Liver (tissue), 9 donors: ENCODE measurements around the gene SGMS1. TPM values are rescaled to one million over a fixed set of nuclear protein-coding genes. Genes with fewer than 3 reads are reported as not detected.

Source experiments
- DNase-seq: peaks from one replicate; pipeline ENCODE4 v3.0.0-alpha.2; 2017; ENCODE audit warnings: low spot score
- H3K27ac ChIP-seq, 2 donors: one replicate each; pipeline ENCODE4 v1.7.0; 2013; ENCODE audit warnings: inconsistent platforms in 2 of 2, low read length in 2 of 2, control low read depth in 1 of 2, low read depth in 1 of 2, mild to moderate bottlenecking in 1 of 2
- H3K27me3 ChIP-seq, 4 donors: one replicate each; pipeline versions ENCODE4 v1.6.1 to v1.7.0; 2013; ENCODE audit warnings: low read length in 3 of 4, inconsistent platforms in 1 of 4, mild to moderate bottlenecking in 1 of 4, moderate library complexity in 1 of 4; ENCODE audit not compliant: control insufficient read depth in 4 of 4, insufficient read depth in 4 of 4
- H3K36me3 ChIP-seq, 4 donors: one replicate each; pipeline versions ENCODE4 v1.6.1 to v1.7.0; 2013; ENCODE audit warnings: low read length in 3 of 4, mild to moderate bottlenecking in 3 of 4, low read depth in 1 of 4, moderate library complexity in 1 of 4; ENCODE audit not compliant: control insufficient read depth in 4 of 4, insufficient read depth in 3 of 4
- H3K4me1 ChIP-seq, 4 donors: one replicate each; pipeline versions ENCODE4 v1.6.1 to v1.7.0; 2013; ENCODE audit warnings: low read length in 3 of 4, mild to moderate bottlenecking in 3 of 4, moderate library complexity in 1 of 4; ENCODE audit not compliant: control insufficient read depth in 4 of 4, insufficient read depth in 4 of 4
- H3K4me3 ChIP-seq, 3 donors: one replicate each; pipeline versions ENCODE4 v1.6.1 to v1.7.0; 2013; ENCODE audit warnings: low read length in 3 of 3, control low read depth in 1 of 3, low read depth in 1 of 3, mild to moderate bottlenecking in 1 of 3
- H3K9ac ChIP-seq, 2 donors: one replicate each; pipeline ENCODE4 v1.7.0; 2013; ENCODE audit warnings: low read length in 2 of 2, mild to moderate bottlenecking in 2 of 2, moderate library complexity in 2 of 2, control low read depth in 1 of 2, low read depth in 1 of 2
- H3K9me3 ChIP-seq, 4 donors: one replicate each; pipeline versions ENCODE4 v1.6.1 to v1.7.0; 2013; ENCODE audit warnings: low read length in 3 of 4; ENCODE audit not compliant: control insufficient read depth in 4 of 4
- CTCF ChIP-seq: fragments of 150-350 bp; IDR thresholded peaks from 2 replicates; pipeline ENCODE4 v1.5.1; 2017; ENCODE audit warnings: improper control_type of control experiment, low read depth, low read length; ENCODE audit not compliant: missing input control
- EGR1 ChIP-seq, 2 donors: IDR thresholded peaks; 2 replicates each; pipeline ENCODE4 v1.6.1; 2016 to 2018; ENCODE audit warnings: antibody characterized with exemption in 2 of 2, low read depth in 2 of 2
- FOXA1 ChIP-seq: IDR thresholded peaks from 2 replicates; pipeline ENCODE4 v1.6.1; 2016; ENCODE audit warnings: antibody characterized with exemption
- FOXA2 ChIP-seq: IDR thresholded peaks from 2 replicates; pipeline ENCODE4 v1.6.1; 2016; ENCODE audit warnings: antibody characterized with exemption
- GABPA ChIP-seq, 2 donors: IDR thresholded peaks in 1 of 2; conservative IDR thresholded peaks in 1 of 2; 2 replicates each; pipeline ENCODE4 v1.6.1; 2016; ENCODE audit warnings: antibody characterized with exemption in 2 of 2, mild to moderate bottlenecking in 1 of 2, moderate library complexity in 1 of 2
- HNF4A ChIP-seq, 2 donors: conservative IDR thresholded peaks; 2 replicates each; pipeline ENCODE4 v1.6.1; 2016; ENCODE audit warnings: antibody characterized with exemption in 2 of 2, mild to moderate bottlenecking in 2 of 2
- HNF4G ChIP-seq: IDR thresholded peaks from 2 replicates; pipeline ENCODE4 v1.6.1; 2016; ENCODE audit warnings: antibody characterized with exemption
- JUND ChIP-seq, 2 donors: IDR thresholded peaks; 2 replicates each; pipeline ENCODE4 v1.6.1; 2016; ENCODE audit warnings: antibody characterized with exemption in 2 of 2
- NR2F2 ChIP-seq: IDR thresholded peaks from 2 replicates; pipeline ENCODE4 v1.6.1; 2016; ENCODE audit warnings: antibody characterized with exemption
- RAD21 ChIP-seq, 2 donors: IDR thresholded peaks; 2 replicates each; pipeline ENCODE4 v1.6.1; 2016; ENCODE audit warnings: antibody characterized with exemption in 2 of 2, mild to moderate bottlenecking in 2 of 2
- REST ChIP-seq: IDR thresholded peaks from 2 replicates; pipeline ENCODE4 v1.6.1; 2016; ENCODE audit warnings: antibody characterized with exemption, mild to moderate bottlenecking
- RXRA ChIP-seq, 2 donors: IDR thresholded peaks; 2 replicates each; pipeline ENCODE4 v1.6.1; 2017 to 2018; ENCODE audit warnings: antibody characterized with exemption in 2 of 2, mild to moderate bottlenecking in 1 of 2
- SP1 ChIP-seq: IDR thresholded peaks from 2 replicates; pipeline ENCODE4 v1.6.1; 2018; ENCODE audit warnings: antibody characterized with exemption, mild to moderate bottlenecking
- TAF1 ChIP-seq: conservative IDR thresholded peaks from 2 replicates; pipeline ENCODE4 v1.6.1; 2016; ENCODE audit warnings: antibody characterized with exemption, mild to moderate bottlenecking
- YY1 ChIP-seq: IDR thresholded peaks from 2 replicates; pipeline ENCODE4 v1.6.1; 2016; ENCODE audit warnings: antibody characterized with exemption, mild to moderate bottlenecking
- ZBTB33 ChIP-seq: IDR thresholded peaks from 2 replicates; pipeline ENCODE4 v1.6.1; 2016; ENCODE audit warnings: antibody characterized with exemption
- WGBS: extraction: QIAGEN DNeasy Blood & Tissue Kit; methylation state at CpG from one replicate; pipeline ENCODE4 v1.1.7; 2013; 5-methylcytosine and 5-hydroxymethylcytosine counted together
- polyA plus RNA-seq, 2 donors: library from polyadenylated mRNA; stranded (reverse) in 1 of 2; unstranded in 1 of 2; fragments of 200-250 nt in 1 of 2; fragments of >200 nt in 1 of 2; fragmentation: Nextera tagmentation in 1 of 2; extraction: Ambion mirVana in 1 of 2; gene quantifications; one replicate each; pipeline versions ENCODE4 v1.2.1 to v1.2.3, GENCODE V29; 2013 to 2015
- total RNA-seq, 2 donors: library from RNA; depleted of rRNA; stranded (reverse); fragments of >200 nt; gene quantifications; one replicate each; pipeline ENCODE4 v1.2.3, GENCODE V29; 2014
- TF ChIP-seq, protein P1 (sequence below): IDR thresholded peaks from 2 replicates; pipeline ENCODE4 v1.6.1; 2016; ENCODE audit warnings: antibody characterized with exemption
- TF ChIP-seq, protein P2 (sequence below): IDR thresholded peaks from 2 replicates; pipeline ENCODE4 v1.6.1; 2016; ENCODE audit warnings: antibody characterized with exemption
- donor health status: healthy.
- donor health status: healthy.
- donor health status: healthy.
- donor health status: healthy.
- donor health status: healthy.

The SGMS1 gene
- total and polyA plus RNA-seq, 4 donors = 6.8 to 98.2 (median 21.1) TPM

DNA sequence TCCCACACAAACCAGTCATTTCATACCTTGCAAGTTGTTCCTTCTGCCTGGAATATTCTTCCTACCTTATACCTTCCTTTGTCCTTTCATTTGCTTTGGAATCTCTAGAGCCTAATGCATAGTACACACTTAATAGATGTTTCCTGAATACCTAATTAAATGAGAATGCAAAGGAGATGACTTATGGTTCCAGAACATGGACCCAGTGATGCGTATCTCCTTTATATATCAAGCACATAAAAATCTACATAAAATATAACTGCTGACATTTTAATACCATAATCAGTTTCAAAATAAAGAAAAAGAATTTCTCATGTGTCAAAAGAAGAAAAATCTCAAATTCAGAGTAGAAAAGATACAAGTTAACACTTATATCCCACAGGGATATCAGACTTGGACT, 261.8 kb downstream of the SGMS1 start:
- Histone ChIP-seq H3K27ac (no peak overlapping the region), H3K27me3 (no peaks in the 10 kb centered on the region), H3K36me3 (no peaks in the 10 kb centered on the region), H3K9ac (no peak overlapping the region), H3K4me3 (no peak overlapping the region), H3K4me1 (peaks cover 1 to 19% (median 8%) of the 10 kb centered on the region in 4 donors), H3K9me3 (no peaks in the 10 kb centered on the region)
- no peak for TF ChIP-seq REST
- TF ChIP-seq CTCF = no peak
- TF ChIP-seq FOXA1 = no peak
- TF ChIP-seq JUND (IDR thresholded peaks at IDR 0.05) = no peak
- no peak for TF ChIP-seq RXRA (IDR thresholded peaks at IDR 0.05)
- TF ChIP-seq, protein P1, sequence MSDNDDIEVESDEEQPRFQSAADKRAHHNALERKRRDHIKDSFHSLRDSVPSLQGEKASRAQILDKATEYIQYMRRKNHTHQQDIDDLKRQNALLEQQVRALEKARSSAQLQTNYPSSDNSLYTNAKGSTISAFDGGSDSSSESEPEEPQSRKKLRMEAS = no peak
- no peak for TF ChIP-seq ZBTB33
- no peak for TF ChIP-seq EGR1 (IDR thresholded peaks at IDR 0.05; ENCODE audit: low read depth in 2 of 2)
- TF ChIP-seq GABPA (IDR thresholded peaks at IDR 0.05 in 1 of 2, conservative IDR thresholded peaks at IDR 0.05 in 1 of 2) = no peak
- TF ChIP-seq RAD21 (IDR thresholded peaks at IDR 0.05) = no peak
- TF ChIP-seq TAF1 = no peak
- TF ChIP-seq YY1 = no peak
- no peak for TF ChIP-seq HNF4A (conservative IDR thresholded peaks at IDR 0.05)
- TF ChIP-seq, protein P2, sequence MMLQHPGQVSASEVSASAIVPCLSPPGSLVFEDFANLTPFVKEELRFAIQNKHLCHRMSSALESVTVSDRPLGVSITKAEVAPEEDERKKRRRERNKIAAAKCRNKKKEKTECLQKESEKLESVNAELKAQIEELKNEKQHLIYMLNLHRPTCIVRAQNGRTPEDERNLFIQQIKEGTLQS = no peak
- no peak for TF ChIP-seq FOXA2
- no peak for TF ChIP-seq HNF4G
- TF ChIP-seq SP1 = no peak
- no peak for TF ChIP-seq NR2F2
- 99% methylated on average over 1 of the region's 1 CpG for WGBS
- DNase-seq = no peak
